ENCODE measurements around the gene FAM111B.

The FAM111B gene

GRCh38 chr11:59175091-59175501 lies 68.1 kb downstream of the FAM111B start:
- peaks cover 8% of the 10 kb centered on the region for H3K27me3 Mint-ChIP-seq
- ATAC-seq (replicated peaks; ENCODE audit: extremely low read depth, poor library complexity, severe bottlenecking) (no peak), DNase-seq (ENCODE audit: low spot score in 2 of 2) (no peak)
- H3K36me3 Mint-ChIP-seq (ENCODE audit: insufficient read depth): peaks cover 6% of the 10 kb centered on the region
- H3K4me1 Mint-ChIP-seq: peaks cover 13% of the 10 kb centered on the region
- H3K4me3 Mint-ChIP-seq: no peak overlapping the region
- no peaks in the 10 kb centered on the region for H3K9me3 Mint-ChIP-seq
- H3K27ac Mint-ChIP-seq (ENCODE audit: low read depth): no peak overlapping the region

- H3K36me3 Mint-ChIP-seq (ENCODE audit: insufficient read depth): peaks cover 6% of the 10 kb centered on the region
- H3K27me3 Mint-ChIP-seq: peaks cover 8% of the 10 kb centered on the region
- H3K4me3 Mint-ChIP-seq: no peak overlapping the region
- H3K9me3 Mint-ChIP-seq: no peaks in the 10 kb centered on the region
- H3K4me1 Mint-ChIP-seq: peaks cover 13% of the 10 kb centered on the region
- no peak overlapping the region for H3K27ac Mint-ChIP-seq (ENCODE audit: low read depth)
- ATAC-seq (replicated peaks; ENCODE audit: extremely low read depth, poor library complexity, severe bottlenecking) (no peak), DNase-seq (ENCODE audit: low spot score in 2 of 2) (no peak)
Observed at GRCh38 chr11:59176330-59176729, 69.3 kb downstream of the FAM111B start.

Measured in central memory CD8-positive, alpha-beta T cell (primary cell).